Fibroblast of skin of back (primary cell): Measurements from ENCODE around the gene NRXN2.
"Not testable (repeated sequence)": the region's sequence is repeated elsewhere in the genome, so short reads cannot be mapped to it uniquely, and the experiment has no call there.

Experiments
- DNase-seq: peaks from one replicate; pipeline ENCODE4 v3.0.0-alpha.2; 2013

The NRXN2 gene

GRCh38 chr11:64672875-64673274 is 50.1 kb downstream of the NRXN2 start:
- no peak for DNase-seq

- DNase-seq, result no peak
Measured at GRCh38 chr11:64670975-64671374, 52.0 kb downstream of the NRXN2 start.

GRCh38 chr11:64667154-64667745 is 55.7 kb downstream of the NRXN2 start:
- DNase-seq, result no peak

- DNase-seq, result no peak
Measured at GRCh38 chr11:64665411-64665821, 57.6 kb downstream of the NRXN2 start.

GRCh38 chr11:64664236-64664870 is 58.6 kb downstream of the NRXN2 start:
- DNase-seq, result not testable (repeated sequence)

GRCh38 chr11:64663656-64664055 is 59.3 kb downstream of the NRXN2 start:
- no peak for DNase-seq

- no peak for DNase-seq
Measured at GRCh38 chr11:64661614-64662013, 61.4 kb downstream of the NRXN2 start.

DNA sequence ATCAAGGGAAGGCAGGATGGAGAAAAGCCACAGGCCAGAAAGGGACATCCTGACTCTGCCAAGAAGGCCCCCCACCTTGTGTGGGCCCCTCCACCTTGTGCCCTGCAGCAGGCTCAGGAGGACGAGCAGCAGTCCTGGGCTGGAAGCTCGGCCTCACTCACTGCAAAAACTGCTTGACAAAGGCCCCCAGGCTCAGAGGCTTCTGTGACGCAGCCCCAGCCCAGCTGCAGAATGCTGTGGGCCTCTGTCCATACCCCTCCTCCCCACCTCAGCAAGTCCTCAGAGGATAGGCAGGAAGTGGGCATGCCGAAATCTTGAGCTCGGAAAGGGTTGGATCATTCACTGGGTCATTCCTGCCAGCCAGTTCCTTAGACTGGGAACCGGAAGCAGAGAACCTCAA is 61.9 kb downstream of the NRXN2 start:
- peak; percentile 97 for DNase-seq

DNA sequence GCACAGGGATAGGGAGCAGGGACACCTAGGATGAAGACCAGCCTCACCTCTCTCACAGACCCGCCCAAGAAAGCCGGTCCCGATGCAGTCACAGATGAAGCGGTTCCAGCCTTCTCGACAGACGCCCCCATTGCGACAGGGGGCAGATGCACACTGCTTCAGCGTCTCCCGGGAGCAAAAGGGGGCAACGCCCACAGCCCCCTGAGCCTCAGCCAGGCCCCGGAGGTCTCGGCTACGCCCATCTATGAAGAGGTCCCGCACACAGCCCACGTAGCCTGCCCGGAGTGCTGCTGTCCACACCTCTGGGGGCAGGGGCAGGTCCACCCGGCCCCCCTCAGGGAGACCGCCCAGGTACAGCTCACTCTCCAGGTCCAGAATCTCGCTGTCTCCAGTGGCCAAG is 62.3 kb downstream of the NRXN2 start:
- DNase-seq, result no peak

DNA sequence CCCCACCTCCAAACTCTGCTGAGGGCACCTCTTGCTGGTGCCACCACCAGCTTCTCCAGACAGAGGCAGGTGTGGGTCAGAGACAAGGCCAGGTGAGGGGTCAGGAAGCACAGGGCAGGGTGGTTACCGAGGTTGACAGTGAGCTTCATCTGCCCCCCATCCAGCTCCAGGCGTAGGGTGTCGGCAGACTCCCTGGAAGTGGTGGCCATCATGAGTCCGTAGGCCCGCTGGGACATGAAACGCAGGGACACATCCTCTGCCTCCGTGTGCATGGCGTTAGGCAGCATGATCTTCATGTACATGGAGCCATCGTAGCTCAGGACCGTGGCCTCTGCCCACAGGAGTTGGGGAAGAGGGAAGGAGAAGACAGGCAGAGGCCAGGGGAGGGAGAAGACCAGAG is 62.8 kb downstream of the NRXN2 start:
- DNase-seq, result no peak

- peak; percentile 100 for DNase-seq
Measured at GRCh38 chr11:64659417-64660144, 63.4 kb downstream of the NRXN2 start.

DNA sequence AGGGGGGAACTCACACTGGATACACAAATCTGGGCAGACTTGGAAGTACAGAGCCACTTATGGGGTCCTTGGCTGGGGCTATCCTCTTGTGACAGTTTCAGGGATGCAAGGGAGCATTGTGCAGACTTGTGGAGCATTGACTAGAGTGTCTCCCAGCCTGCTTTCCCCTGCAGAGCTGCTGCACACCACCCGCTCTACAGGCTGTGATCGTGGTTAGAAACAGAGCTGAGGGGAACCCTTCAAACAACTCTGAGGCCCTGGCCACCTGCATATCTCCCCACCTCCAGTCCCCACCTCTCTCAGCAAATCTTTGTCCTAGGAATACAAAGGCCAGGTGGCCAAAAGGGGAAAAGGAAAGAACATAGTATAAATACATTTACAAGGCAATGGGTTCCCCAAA is 64.7 kb downstream of the NRXN2 start:
- no peak for DNase-seq

- no peak for DNase-seq
Measured at GRCh38 chr11:64656862-64657261, 66.1 kb downstream of the NRXN2 start.

DNA sequence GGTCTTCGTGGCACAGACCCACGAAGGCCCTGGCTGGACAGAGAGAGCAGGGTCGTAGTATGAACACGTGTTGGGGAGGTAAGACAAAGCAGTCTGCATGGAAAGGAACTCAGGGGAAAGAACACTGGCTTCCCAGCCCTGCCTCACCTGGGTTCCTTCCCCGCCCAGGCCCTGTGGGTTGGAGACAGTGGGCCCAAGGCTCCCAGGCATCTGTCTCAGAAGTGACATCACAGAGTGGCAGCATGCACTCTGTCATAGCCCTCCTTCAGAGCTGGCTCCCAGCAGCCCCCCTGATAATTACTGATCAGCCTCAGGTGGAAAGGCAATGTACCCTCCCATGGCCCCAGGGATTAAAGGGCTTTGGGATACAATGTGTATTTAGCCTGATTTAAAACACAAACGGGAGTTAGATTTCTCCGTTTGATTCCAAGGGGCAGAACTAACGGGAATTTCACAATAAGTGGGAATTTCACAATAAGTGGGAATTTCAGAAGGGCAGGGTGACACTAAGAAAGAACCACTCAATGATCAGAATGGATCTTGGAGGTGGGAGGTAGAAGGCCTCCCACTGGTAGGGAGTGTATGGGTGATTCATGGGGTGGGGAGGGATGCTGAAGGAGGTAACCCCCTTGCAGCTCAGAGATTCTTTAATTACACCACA is 66.9 kb downstream of the NRXN2 start:
- no peak for DNase-seq

GRCh38 chr11:64654958-64655541 is 67.9 kb downstream of the NRXN2 start:
- DNase-seq, result no peak

DNA sequence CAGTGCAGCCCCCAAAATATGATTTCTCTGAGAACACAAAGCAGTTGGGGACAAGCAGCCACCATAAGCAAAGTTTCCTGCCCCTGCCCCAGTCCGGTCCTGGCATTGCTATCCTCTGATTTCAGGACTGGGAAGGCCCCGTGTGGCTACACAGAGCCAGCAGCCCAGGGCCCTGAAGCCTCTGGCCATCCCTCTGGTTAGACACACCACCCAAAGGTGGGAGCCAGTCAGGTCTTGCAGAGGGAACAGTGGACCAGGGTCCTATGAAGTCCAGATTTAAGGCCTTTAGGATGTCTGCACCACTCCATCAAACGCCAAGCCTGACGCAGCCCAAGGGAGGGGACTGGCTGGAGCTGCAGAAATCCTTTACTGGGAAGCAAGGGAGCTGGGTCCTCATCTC is 68.6 kb downstream of the NRXN2 start:
- DNase-seq, result no peak

- no peak for DNase-seq
Measured at GRCh38 chr11:64653388-64653973, 69.5 kb downstream of the NRXN2 start.

- peak; percentile 67 for DNase-seq
Measured at GRCh38 chr11:64652586-64653387, 70.2 kb downstream of the NRXN2 start.

DNA sequence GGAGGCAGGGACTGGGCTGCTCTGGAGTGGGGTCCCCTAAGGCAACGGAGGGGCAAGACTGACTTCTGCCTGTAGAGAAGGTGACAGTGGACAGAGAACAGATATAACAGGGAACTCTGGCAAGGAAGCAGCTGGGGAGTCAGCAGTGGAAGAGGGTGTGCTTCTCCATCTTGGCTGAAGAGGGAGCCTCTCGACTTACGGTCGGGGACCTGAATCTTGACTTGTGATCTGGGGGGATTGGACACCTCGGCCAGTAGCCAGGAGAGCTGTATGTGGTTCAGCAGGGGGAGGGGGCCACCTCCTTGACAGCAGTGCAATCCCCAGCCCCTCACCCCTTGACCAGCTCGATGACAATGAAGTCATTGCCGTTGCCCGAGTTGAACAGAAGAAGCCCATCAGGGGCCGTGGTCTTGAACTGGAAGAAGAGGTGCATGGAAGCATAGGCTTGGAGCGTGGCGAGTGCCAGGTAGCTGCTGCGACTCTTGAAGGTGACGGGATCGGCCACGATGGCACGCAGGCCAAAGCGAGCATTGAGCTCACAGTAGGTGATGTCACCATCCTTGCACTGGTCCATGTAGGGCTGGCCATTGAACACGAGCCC is 72.0 kb downstream of the NRXN2 start:
- DNase-seq, result no peak

DNA sequence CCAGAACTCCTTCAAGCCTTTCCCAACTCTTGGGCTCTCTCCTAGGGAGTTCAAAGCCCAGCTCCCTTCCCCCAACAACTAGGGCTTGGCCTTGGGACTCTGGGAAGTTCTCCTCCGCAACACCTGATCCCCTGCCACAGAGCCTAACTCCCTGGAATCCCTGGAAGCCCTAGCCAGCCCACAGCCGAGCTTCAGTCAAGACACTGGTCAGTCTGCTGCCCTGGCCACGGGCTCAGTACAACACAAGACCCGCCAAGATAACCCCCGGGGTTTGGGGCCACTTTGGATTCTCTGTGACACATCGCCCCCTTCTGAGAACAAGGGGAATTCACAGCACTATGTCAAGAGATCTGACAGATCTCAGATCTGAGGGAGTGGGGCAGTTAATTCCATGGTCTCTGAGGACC is 73.7 kb downstream of the NRXN2 start:
- no peak for DNase-seq

DNA sequence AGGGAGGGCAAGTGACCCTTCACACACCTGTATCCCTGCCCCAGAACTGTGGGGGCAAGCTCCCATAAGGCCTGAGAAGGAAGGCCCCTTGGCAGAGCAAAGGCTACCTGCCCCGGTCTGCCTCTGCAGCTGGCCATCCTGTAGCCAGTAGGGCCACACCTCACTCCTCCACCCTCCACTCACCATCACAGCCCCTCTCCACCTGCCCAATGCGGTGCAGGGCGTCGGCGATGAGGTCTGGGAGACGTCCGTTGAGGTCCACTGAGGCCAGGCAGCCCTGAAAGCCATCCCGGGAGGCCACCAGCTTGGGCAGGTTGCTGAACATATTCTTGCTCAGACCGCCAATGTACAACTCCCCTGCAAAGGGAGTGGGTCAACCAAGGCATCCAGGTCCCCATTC is 74.4 kb downstream of the NRXN2 start:
- DNase-seq, result no peak
